Activated B cell treated with CpG ODN at 0.5 μM for 24 hours (primary cell): ENCODE results near the gene LOXHD1. TPM values are rescaled to one million over a fixed set of nuclear protein-coding genes. Genes with fewer than 3 reads are reported as not detected.

Source experiments
- ATAC-seq: fragments of 200-7000 bp; cut with Tn5 transposase; one replicate; pipeline ENCODE4 v1.10.0; 2021; ENCODE audit warnings: low read depth, mild to moderate bottlenecking, moderate library complexity
- CTCF ChIA-PET: fragments of 350-600 bp; sonication (Branson Sonifier 250); formaldehyde crosslinking; loops from one replicate; lab custom pipeline; 2021; ENCODE audit warnings: antibody characterized with exemption; lab: Charles Lee
- POLR2A ChIA-PET: fragments of 350-600 bp; sonication (Branson Sonifier 250); formaldehyde crosslinking; loops from one replicate; lab custom pipeline; 2021; ENCODE audit warnings: antibody characterized with exemption; lab: Charles Lee
- DNase-seq: peaks from one replicate; pipeline ENCODE4 v3.0.0; 2022
- H3K27ac Mint-ChIP-seq: one replicate; pipeline ENCODE4 v1.8.0; 2020; ENCODE audit warnings: mixed read lengths
- H3K27me3 Mint-ChIP-seq: one replicate; pipeline ENCODE4 v1.8.0; 2021; ENCODE audit warnings: mixed read lengths
- H3K36me3 Mint-ChIP-seq: one replicate; pipeline ENCODE4 v1.8.0; 2021; ENCODE audit warnings: low read depth, mixed read lengths
- H3K4me1 Mint-ChIP-seq: one replicate; pipeline ENCODE4 v1.8.0; 2021; ENCODE audit warnings: mixed read lengths
- H3K4me3 Mint-ChIP-seq: one replicate; pipeline ENCODE4 v1.8.0; 2020; ENCODE audit warnings: mild to moderate bottlenecking, mixed read lengths
- H3K9me3 Mint-ChIP-seq: one replicate; pipeline ENCODE4 v1.8.0; 2020; ENCODE audit warnings: mixed read lengths
- intact Hi-C: fragments of 100-400 bp; cut with micrococcal nuclease; formaldehyde crosslinking; loops from one replicate; pipeline ENCODE4 v1.15.1; 2024
- total RNA-seq: library from RNA; stranded (reverse); gene quantifications from 2 replicates; pipeline ENCODE4 v1.2.3, GENCODE V29; 2022
- TF ChIP-seq, protein P1 (sequence below): fragments of 200-600 bp; IDR thresholded peaks from one replicate; pipeline ENCODE4 v1.8.0; 2022; ENCODE audit warnings: antibody characterized with exemption, mild to moderate bottlenecking

The LOXHD1 gene
- total RNA-seq, 1 donor from 2014 or later: not detected

DNA sequence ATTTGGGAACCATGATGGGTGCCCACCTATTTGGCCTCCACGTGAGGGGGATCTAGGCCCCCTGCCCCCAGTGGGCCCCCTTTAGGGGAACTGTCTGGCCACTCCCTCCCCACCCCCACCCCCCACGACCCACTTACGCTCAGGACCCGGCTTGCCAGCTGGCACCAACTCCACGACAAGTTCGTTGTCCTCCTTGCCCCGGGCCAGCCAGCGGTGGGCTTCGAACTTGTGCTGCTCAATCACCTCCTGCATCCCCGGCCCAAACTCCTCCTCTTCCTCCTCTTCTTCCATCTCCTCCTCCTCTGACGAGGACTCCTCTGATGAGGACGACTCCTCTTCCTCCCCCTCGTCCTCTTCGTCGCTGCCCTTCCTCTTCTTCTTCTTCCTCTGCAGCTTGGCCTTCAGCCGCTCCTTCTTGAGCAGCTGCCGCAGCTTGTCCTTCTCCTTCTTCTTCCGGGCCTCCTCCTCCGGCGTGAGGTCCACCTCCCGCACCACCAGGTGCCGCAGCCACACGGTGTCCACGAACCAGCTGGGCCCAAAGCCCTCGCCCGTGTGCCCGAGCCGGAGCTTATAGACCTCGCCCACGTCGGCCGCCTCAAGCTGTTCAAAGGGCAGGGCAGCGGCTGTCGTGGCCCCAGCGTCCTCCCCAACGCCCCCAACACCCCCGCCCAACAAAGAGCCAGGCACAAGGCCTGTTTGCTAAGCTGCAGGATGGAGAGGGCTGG, 96.9 kb downstream of the LOXHD1 start:
- no peak overlapping the region for H3K4me3 Mint-ChIP-seq
- intact Hi-C loops: no loop called here

DNA sequence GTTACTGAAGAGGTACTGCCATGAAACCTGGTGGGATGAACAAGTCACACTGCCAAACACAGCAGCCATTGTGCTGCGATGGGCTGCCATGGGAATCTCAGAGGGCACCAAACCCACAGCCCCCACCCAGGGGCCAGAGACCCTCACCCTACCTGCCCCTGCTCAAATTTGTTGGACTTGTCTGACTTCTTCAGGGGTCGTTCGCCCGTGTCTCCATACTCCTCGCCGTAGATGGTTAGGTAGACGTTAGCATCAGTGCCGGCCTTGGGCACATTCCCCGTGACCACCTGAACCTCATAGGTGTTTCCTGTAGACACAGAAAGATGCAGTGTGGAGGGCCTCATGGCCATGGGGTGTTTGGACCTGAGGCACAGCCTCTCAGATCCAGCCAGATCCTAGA, 97.7 kb downstream of the LOXHD1 start:
- POLR2A ChIA-PET: no interaction called here
- Mint-ChIP-seq H3K9me3 (no peaks in the 10 kb centered on the region), H3K36me3 (no peaks in the 10 kb centered on the region), H3K4me3 (no peak overlapping the region), H3K4me1 (no peaks in the 10 kb centered on the region), H3K27ac (no peak overlapping the region), H3K27me3 (peaks cover 2% of the 10 kb centered on the region)
- CTCF ChIA-PET: no interaction called here
- intact Hi-C loops: no loop called here
- DNase-seq (no peak), ATAC-seq (no peak)
- TF ChIP-seq, protein P1, sequence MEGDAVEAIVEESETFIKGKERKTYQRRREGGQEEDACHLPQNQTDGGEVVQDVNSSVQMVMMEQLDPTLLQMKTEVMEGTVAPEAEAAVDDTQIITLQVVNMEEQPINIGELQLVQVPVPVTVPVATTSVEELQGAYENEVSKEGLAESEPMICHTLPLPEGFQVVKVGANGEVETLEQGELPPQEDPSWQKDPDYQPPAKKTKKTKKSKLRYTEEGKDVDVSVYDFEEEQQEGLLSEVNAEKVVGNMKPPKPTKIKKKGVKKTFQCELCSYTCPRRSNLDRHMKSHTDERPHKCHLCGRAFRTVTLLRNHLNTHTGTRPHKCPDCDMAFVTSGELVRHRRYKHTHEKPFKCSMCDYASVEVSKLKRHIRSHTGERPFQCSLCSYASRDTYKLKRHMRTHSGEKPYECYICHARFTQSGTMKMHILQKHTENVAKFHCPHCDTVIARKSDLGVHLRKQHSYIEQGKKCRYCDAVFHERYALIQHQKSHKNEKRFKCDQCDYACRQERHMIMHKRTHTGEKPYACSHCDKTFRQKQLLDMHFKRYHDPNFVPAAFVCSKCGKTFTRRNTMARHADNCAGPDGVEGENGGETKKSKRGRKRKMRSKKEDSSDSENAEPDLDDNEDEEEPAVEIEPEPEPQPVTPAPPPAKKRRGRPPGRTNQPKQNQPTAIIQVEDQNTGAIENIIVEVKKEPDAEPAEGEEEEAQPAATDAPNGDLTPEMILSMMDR: no peak

More for the DNA sequence above, 96.9 kb downstream of the LOXHD1 start:
- Mint-ChIP-seq H3K4me1 (no peaks in the 10 kb centered on the region), H3K27ac (no peak overlapping the region), H3K9me3 (no peaks in the 10 kb centered on the region), H3K36me3 (no peaks in the 10 kb centered on the region), H3K27me3 (peaks cover 2% of the 10 kb centered on the region)
- DNase-seq (no peak), ATAC-seq (no peak)
- POLR2A ChIA-PET: no interaction called here
- TF ChIP-seq, protein P1: no peak
- CTCF ChIA-PET: no interaction called here

DNA sequence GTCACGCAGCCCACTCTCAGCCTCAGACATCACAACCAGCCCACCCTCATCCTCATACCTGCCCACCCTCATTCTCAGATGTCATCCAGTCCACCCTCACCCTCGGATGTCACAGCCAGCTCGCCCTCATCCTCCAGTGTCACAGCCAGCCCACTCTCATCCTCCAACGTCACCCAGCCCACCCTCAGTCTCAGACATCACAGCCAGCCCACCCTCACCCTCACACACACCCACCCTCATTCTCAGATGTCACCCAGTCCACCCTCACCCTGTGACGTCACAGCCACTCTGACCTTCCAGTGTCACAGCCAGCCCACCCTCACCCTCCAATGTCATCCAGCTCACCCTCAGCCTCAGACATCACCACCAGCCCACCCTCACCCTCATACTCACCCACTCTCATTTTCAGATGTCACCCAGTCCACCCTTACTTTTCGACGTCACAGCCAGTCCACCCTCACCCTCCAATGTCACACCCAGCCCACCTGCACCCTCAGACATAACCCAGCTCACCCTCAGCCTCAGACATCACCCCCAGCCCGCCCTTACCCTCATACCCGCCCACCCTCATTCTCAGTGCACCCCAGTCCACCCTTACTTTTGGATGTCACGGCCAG, 100.3 kb downstream of the LOXHD1 start:
- DNase-seq: no peak
- H3K9me3 Mint-ChIP-seq: no peaks in the 10 kb centered on the region

DNA sequence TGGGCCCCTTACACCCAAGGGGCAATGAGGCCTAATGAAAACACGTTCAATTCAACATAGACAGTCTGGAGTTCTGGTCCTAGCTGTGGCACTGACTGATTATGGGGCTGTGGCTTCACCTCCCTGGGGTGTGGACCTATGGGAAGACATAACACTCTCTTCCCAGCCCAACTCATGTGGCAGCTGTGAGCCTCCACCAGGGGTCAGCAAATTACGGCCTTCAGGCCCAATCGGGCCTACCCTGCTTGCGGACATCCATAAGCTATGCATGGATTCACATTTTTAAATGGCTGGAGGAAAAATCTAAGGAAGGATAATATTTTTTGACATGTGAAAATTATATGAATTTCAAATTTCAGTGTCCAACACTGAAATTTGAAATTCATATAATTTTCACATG, 101.3 kb downstream of the LOXHD1 start:
- intact Hi-C loops: no loop called here
- no peak overlapping the region for H3K27ac Mint-ChIP-seq
- no peaks in the 10 kb centered on the region for H3K4me1 Mint-ChIP-seq
- H3K4me3 Mint-ChIP-seq: no peak overlapping the region
- ATAC-seq (no peak), DNase-seq (no peak)
- POLR2A ChIA-PET: no interaction called here
- peaks cover 2% of the 10 kb centered on the region for H3K27me3 Mint-ChIP-seq
- H3K9me3 Mint-ChIP-seq: no peaks in the 10 kb centered on the region
- CTCF ChIA-PET: no interaction called here
- H3K36me3 Mint-ChIP-seq: no peaks in the 10 kb centered on the region
- TF ChIP-seq, protein P1: no peak

More for the DNA sequence above, 100.3 kb downstream of the LOXHD1 start:
- Mint-ChIP-seq H3K4me3 (no peak overlapping the region), H3K36me3 (no peaks in the 10 kb centered on the region), H3K4me1 (no peaks in the 10 kb centered on the region), H3K27me3 (peaks cover 2% of the 10 kb centered on the region), H3K27ac (no peak overlapping the region)
- TF ChIP-seq, protein P1: no peak
- intact Hi-C loops: no loop called here
- no peak for ATAC-seq
- ChIA-PET CTCF (no interaction called here), POLR2A (no interaction called here)

DNA sequence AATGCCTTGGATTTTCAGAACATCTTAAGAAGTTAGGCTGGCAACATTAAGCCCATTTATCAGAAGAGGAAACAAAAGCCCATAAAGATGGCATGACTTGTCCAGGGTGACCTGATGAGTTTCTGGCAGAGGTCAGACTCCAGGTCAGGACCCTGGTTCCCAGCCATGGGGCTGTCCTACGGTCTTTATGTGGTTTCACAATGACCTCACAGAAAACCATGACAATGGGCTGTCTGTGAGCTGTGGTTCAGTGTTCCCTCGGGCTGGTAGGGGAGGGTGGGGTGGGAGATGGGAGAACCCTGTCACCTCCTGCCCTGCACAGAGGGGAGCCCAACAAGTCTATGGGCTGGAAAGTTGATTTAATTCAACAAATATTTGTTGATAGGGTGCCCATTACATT, 101.8 kb downstream of the LOXHD1 start:
- no peaks in the 10 kb centered on the region for H3K27me3 Mint-ChIP-seq
- intact Hi-C loops: no loop called here
- H3K36me3 Mint-ChIP-seq: no peaks in the 10 kb centered on the region
- ATAC-seq (no peak), DNase-seq (no peak)
- TF ChIP-seq, protein P1: no peak
- no peak overlapping the region for H3K27ac Mint-ChIP-seq
- H3K4me3 Mint-ChIP-seq: no peak overlapping the region
- H3K9me3 Mint-ChIP-seq: no peaks in the 10 kb centered on the region
- POLR2A ChIA-PET: no interaction called here
- CTCF ChIA-PET: no interaction called here
- H3K4me1 Mint-ChIP-seq: no peaks in the 10 kb centered on the region
